Gastroesophageal sphincter (tissue), 4 donors: Measurements from ENCODE around the gene STK24. TPM values are rescaled to one million over a fixed set of nuclear protein-coding genes. Genes with fewer than 3 reads are reported as not detected.
"Not testable (repeated sequence)": the region's sequence is repeated elsewhere in the genome, so short reads cannot be mapped to it uniquely, and the experiment has no call there.

ENCODE experiments used
- ATAC-seq: fragments of 150-250 bp; one replicate; pipeline ENCODE4 v1.9.1; 2016; ENCODE audit warnings: mild to moderate bottlenecking, moderate library complexity
- H3K27ac ChIP-seq, 4 donors: fragments of 200-600 bp; sonication (generic) in 3 of 4; 1 replicate in 3 of 4; 2 replicates in 1 of 4; pipeline ENCODE4 v1.5.1; 2016 to 2019
- H3K27me3 ChIP-seq: fragments of 200-600 bp; sonication (generic); one replicate; pipeline ENCODE4 v1.5.1; 2019
- H3K36me3 ChIP-seq, 2 donors: fragments of 200-600 bp; sonication (generic); one replicate each; pipeline ENCODE4 v1.5.1; 2019; ENCODE audit warnings: control low read depth in 1 of 2
- H3K4me1 ChIP-seq, 3 donors: fragments of 200-600 bp; sonication (generic); 1 replicate in 2 of 3; 2 replicates in 1 of 3; pipeline ENCODE4 v1.5.1; 2016 to 2019; ENCODE audit warnings: control low read depth in 2 of 3
- H3K4me3 ChIP-seq, 2 donors: fragments of 200-600 bp; sonication (generic); one replicate each; pipeline ENCODE4 v1.5.1; 2019; ENCODE audit warnings: mild to moderate bottlenecking in 1 of 2, moderate library complexity in 1 of 2
- H3K9me3 ChIP-seq, 3 donors: fragments of 200-600 bp; sonication (generic); one replicate each; pipeline ENCODE4 v1.5.1; 2017 to 2019; ENCODE audit warnings: control low read depth in 2 of 3
- EP300 ChIP-seq: sonication (generic); formaldehyde crosslinking; IDR thresholded peaks from one replicate; pipeline ENCODE4 v1.6.1; 2017; ENCODE audit warnings: antibody characterized with exemption, mild to moderate bottlenecking
- POLR2A ChIP-seq, 2 donors: fragments of 450-650 bp; IDR thresholded peaks; one replicate each; pipeline ENCODE4 v1.6.1; 2017; ENCODE audit warnings: antibody characterized with exemption in 2 of 2, mild to moderate bottlenecking in 2 of 2, moderate library complexity in 1 of 2
- POLR2AphosphoS5 ChIP-seq: sonication (generic); formaldehyde crosslinking; IDR thresholded peaks from one replicate; pipeline ENCODE4 v1.6.1; 2017; ENCODE audit warnings: antibody characterized with exemption
- WGBS, 2 donors: methylation state at CpG; one replicate each; pipeline ENCODE4 v1.1.5; 2018; ENCODE audit warnings: low coverage in 1 of 2; 5-methylcytosine and 5-hydroxymethylcytosine counted together
- total RNA-seq, 4 donors: library from RNA; depleted of rRNA; stranded (reverse); fragments of >200 nt; gene quantifications; one replicate each; pipeline ENCODE4 v1.1.0, GENCODE V29; 2016
- TF ChIP-seq, protein P1 (sequence below), 4 experiments: fragments of 200-600 bp in 2 of 4; fragments of 450-650 bp in 2 of 4; sonication (generic) in 1 of 4; IDR thresholded peaks; one replicate each; pipeline ENCODE4 v1.5.1; 2017 to 2019; ENCODE audit warnings: antibody characterized with exemption in 4 of 4, mild to moderate bottlenecking in 2 of 4, moderate library complexity in 2 of 4

STK24 gene
- total RNA-seq, 4 donors from 2014 or later: 60.2 to 157 (median 102) TPM

DNA sequence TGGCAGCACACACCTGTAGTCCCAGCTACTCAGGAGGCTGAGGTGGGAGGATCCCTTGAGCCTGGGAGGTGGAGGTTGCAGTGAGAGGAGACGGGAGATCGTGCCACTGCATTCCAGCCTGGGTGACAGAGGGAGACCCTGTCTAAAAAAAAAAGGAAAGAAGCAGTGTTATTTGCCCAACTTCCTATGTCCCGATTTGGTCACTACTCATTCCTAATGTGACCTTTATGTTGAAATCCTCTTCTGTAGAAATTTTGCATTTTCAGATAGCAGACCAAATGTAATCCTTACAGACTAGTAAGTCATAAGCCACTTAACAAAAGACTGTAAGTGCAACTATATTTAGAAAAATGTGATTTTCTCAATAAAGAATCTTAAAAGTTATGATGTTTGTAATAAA, 18.2 kb upstream of the STK24 start:
- H3K36me3 ChIP-seq: no peaks in the 10 kb centered on the region
- H3K4me1 ChIP-seq: no peaks in the 10 kb centered on the region
- no peaks in the 10 kb centered on the region for H3K9me3 ChIP-seq
- ATAC-seq: no peak
- no peak overlapping the region for H3K4me3 ChIP-seq
- H3K27ac ChIP-seq: no peak overlapping the region
- TF ChIP-seq POLR2AphosphoS5: no peak
- no peak for TF ChIP-seq POLR2A (IDR thresholded peaks at IDR 0.05)
- TF ChIP-seq EP300: no peak
- WGBS, 2 donors: 79 to 82% methylated on average over 1 to 3 of the region's 3 CpGs
- no peaks in the 10 kb centered on the region for H3K27me3 ChIP-seq

DNA sequence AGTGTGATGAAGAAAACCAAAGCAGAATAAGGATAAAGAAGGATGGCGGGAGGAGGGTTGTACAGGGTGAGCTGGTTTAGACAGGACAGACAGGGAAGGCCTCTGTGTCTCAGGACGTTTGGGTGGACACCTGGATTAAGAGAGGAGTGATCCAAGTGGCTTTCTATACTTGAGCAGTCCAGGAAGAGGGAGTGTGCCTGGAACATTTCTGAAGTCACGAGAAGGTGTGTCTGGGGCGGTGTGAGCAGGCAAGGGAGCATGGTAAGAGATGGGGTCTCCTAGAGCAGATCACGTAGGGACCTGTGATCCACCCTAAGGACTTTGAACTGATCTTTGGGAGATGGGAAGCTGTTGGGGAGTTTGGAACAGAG, 15.4 kb upstream of the STK24 start:
- H3K4me1 ChIP-seq: no peaks in the 10 kb centered on the region
- no peaks in the 10 kb centered on the region for H3K27me3 ChIP-seq
- no peak for ATAC-seq
- WGBS, 2 donors: 80 to 83% methylated on average over 5 of the region's 5 CpGs
- TF ChIP-seq, protein P1, sequence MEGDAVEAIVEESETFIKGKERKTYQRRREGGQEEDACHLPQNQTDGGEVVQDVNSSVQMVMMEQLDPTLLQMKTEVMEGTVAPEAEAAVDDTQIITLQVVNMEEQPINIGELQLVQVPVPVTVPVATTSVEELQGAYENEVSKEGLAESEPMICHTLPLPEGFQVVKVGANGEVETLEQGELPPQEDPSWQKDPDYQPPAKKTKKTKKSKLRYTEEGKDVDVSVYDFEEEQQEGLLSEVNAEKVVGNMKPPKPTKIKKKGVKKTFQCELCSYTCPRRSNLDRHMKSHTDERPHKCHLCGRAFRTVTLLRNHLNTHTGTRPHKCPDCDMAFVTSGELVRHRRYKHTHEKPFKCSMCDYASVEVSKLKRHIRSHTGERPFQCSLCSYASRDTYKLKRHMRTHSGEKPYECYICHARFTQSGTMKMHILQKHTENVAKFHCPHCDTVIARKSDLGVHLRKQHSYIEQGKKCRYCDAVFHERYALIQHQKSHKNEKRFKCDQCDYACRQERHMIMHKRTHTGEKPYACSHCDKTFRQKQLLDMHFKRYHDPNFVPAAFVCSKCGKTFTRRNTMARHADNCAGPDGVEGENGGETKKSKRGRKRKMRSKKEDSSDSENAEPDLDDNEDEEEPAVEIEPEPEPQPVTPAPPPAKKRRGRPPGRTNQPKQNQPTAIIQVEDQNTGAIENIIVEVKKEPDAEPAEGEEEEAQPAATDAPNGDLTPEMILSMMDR (IDR thresholded peaks at IDR 0.05): no peak
- TF ChIP-seq POLR2A (IDR thresholded peaks at IDR 0.05) (no peak), EP300 (no peak), POLR2AphosphoS5 (no peak)
- H3K9me3 ChIP-seq: no peaks in the 10 kb centered on the region
- no peaks in the 10 kb centered on the region for H3K36me3 ChIP-seq
- H3K27ac ChIP-seq: no peak overlapping the region
- H3K4me3 ChIP-seq: no peak overlapping the region

- no peaks in the 10 kb centered on the region for H3K4me1 ChIP-seq
- no peaks in the 10 kb centered on the region for H3K9me3 ChIP-seq
- TF ChIP-seq EP300 (no peak), POLR2AphosphoS5 (no peak), POLR2A (IDR thresholded peaks at IDR 0.05) (no peak)
- TF ChIP-seq, protein P1 (IDR thresholded peaks at IDR 0.05): no peak
- no peak overlapping the region for H3K4me3 ChIP-seq
- no peak overlapping the region for H3K27ac ChIP-seq
- H3K27me3 ChIP-seq: no peaks in the 10 kb centered on the region
- no peak for ATAC-seq
- no peaks in the 10 kb centered on the region for H3K36me3 ChIP-seq
- 86 to 93% methylated on average over 1 to 2 of the region's 2 CpGs for WGBS, 2 donors
Observed at GRCh38 chr13:98591721-98592361, 14.9 kb upstream of the STK24 start.

DNA sequence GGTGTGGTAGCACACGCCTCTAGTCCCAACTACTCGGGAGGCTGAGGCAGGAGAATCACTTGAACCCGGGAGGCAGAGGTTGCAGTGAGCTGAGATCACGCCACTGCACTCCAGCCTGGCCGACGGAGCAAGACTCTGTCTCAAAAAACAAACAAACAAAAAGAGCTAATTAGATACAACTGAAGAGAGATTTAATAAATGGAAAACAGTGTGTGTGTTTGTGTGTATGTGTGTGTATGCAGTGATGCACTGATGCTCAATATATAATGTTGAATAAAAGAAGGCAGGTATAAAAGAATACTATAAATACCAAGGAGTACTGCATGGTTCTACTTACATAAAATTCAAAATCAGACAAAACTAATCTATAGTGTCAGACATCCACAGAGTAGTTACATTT, 13.6 kb upstream of the STK24 start:
- H3K27me3 ChIP-seq, H3K4me1 ChIP-seq, H3K9me3 ChIP-seq, H3K27ac ChIP-seq, H3K4me3 ChIP-seq, H3K36me3 ChIP-seq, ATAC-seq: not testable (repeated sequence)
- WGBS, 2 donors: 86 to 92% methylated on average over 5 to 6 of the region's 6 CpGs

- ATAC-seq, H3K27ac ChIP-seq, H3K27me3 ChIP-seq, H3K36me3 ChIP-seq, H3K9me3 ChIP-seq, H3K4me3 ChIP-seq: not testable (repeated sequence)
- WGBS, 2 donors: 91% methylated on average over 10 of the region's 12 CpGs; no CpG with 5 or more reads in 1 of the 2 donors
- H3K4me1 ChIP-seq: peaks cover 0 to 11% (median 0%) of the 10 kb centered on the region in 3 donors
Observed at GRCh38 chr13:98589516-98589915, 12.6 kb upstream of the STK24 start.

DNA sequence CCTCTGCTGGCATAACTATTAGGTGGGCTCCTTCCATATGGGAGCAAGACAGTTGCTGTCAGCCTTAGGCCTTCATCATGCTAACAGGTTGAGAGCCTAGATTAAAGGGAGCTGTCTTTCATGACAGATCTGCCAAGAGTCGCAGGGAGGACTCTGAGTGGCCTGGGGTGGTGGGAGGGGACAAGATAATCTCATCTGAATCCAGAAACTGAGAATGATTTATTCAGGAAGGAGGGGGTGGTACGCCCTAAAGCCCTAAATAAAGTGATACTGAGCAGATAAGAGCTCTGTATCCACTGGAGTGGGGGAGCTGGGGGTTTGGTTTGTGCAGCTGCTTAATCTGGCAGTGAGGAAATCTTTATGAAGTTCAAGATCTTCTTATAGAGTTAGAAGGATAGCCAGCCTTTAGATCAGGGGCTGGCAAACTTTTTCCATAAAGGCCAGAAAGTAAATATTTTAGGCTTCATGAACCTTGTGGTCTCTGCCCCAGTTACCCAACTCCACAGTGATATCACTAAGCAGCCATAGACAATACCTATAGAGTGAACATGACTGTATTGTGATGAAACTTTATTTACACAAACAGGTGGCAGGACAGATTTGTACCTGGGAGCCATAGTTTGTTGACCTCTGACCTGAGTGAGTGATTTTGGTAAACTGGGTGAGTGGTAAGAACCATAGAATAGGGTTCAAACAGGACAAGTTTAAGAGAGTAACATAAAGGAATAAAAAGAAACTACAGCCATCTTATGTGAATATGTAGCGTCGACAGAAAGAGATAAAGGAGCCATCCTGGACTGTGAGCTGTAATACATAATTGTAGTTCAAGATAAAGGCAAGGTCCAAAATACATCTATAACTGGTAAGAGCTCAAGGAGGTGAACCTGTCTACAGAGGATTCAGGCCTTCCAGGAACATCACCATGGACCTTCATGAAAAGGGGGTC, 9.8 kb upstream of the STK24 start:
- no peak overlapping the region for H3K27ac ChIP-seq
- TF ChIP-seq EP300 (no peak), POLR2A (IDR thresholded peaks at IDR 0.05) (no peak), POLR2AphosphoS5 (no peak)
- TF ChIP-seq, protein P1 (IDR thresholded peaks at IDR 0.05): no peak

More for the DNA sequence above, 9.8 kb upstream of the STK24 start:
- H3K9me3 ChIP-seq: no peaks in the 10 kb centered on the region
- H3K27me3 ChIP-seq: no peaks in the 10 kb centered on the region
- ATAC-seq: no peak
- no peak overlapping the region for H3K4me3 ChIP-seq
- H3K4me1 ChIP-seq: peaks cover 0 to 21% (median 0%) of the 10 kb centered on the region in 3 donors
- no peaks in the 10 kb centered on the region for H3K36me3 ChIP-seq
- WGBS, 2 donors: 60 to 100% methylated on average over 1 to 4 of the region's 4 CpGs
